ENCODE data around the gene MEGF9. TPM values are rescaled to one million over a fixed set of nuclear protein-coding genes. Genes with fewer than 3 reads are reported as not detected.

MEGF9 gene
- total RNA-seq, 3 donors from 2014 or later (not counting 1 experiment from before 2014, with no cell fraction given), result 17.5 to 25.9 (median 22.3) TPM

- Histone ChIP-seq H3K9me3 (ENCODE audit: control insufficient read depth, insufficient read depth, low read length) (no peaks in the 10 kb centered on the region), H3K27ac (ENCODE audit: low read length) (no peak overlapping the region), H3K27me3 (ENCODE audit: control insufficient read depth, insufficient read depth, low read length) (no peaks in the 10 kb centered on the region), H3K36me3 (ENCODE audit: control insufficient read depth, insufficient read depth, low read length) (peaks cover 64% of the 10 kb centered on the region), H3K4me1 (ENCODE audit: control insufficient read depth, insufficient read depth, low read length) (no peaks in the 10 kb centered on the region), H3K4me3 (ENCODE audit: low read length) (no peak overlapping the region)
- intact Hi-C loops (cut with micrococcal nuclease), result no loop called here
- no peak for ATAC-seq
- H3K4me1 Mint-ChIP-seq, result peaks cover 30 to 33% of the 10 kb centered on the region in 2 donors
- H3K9me3 Mint-ChIP-seq, result no peaks in the 10 kb centered on the region
- WGBS (ENCODE audit: insufficient coverage), result 100% methylated on average over 3 of the region's 3 CpGs
- no peaks in the 10 kb centered on the region for H3K27me3 Mint-ChIP-seq (ENCODE audit: low read depth in 2 of 2)
- DNase-seq, result no peak
- peaks cover 19% of the 10 kb centered on the region for H3K36me3 Mint-ChIP-seq
- H3K27ac Mint-ChIP-seq, result no peak overlapping the region
- TF ChIP-seq CTCF (IDR thresholded peaks at IDR 0.05), result no peak
- no peak overlapping the region for H3K4me3 Mint-ChIP-seq
Observed at GRCh38 chr9:120564589-120564988, 149.7 kb downstream of the MEGF9 start.

GRCh38 chr9:120562861-120563443, 151.3 kb downstream of the MEGF9 start:
- intact Hi-C loops (cut with micrococcal nuclease), result no loop called here
- H3K27ac Mint-ChIP-seq, result peak overlapping the region in 1 of 2 donors; percentile 21

GRCh38 chr9:120561709-120562108, 152.6 kb downstream of the MEGF9 start:
- peak overlapping the region in 1 of 2 donors; percentile 8 for H3K27ac Mint-ChIP-seq
- no peak for ATAC-seq
- H3K27me3 ChIP-seq (ENCODE audit: control insufficient read depth, insufficient read depth, low read length), result no peaks in the 10 kb centered on the region
- H3K27ac ChIP-seq (ENCODE audit: low read length), result no peak overlapping the region
- peaks cover 19% of the 10 kb centered on the region for H3K36me3 Mint-ChIP-seq
- no peaks in the 10 kb centered on the region for H3K27me3 Mint-ChIP-seq (ENCODE audit: low read depth in 2 of 2)
- H3K36me3 ChIP-seq (ENCODE audit: control insufficient read depth, insufficient read depth, low read length), result peaks cover 47% of the 10 kb centered on the region
- no peaks in the 10 kb centered on the region for H3K4me1 ChIP-seq (ENCODE audit: control insufficient read depth, insufficient read depth, low read length)
- intact Hi-C loops (cut with micrococcal nuclease), result no loop called here
- no peak overlapping the region for H3K4me3 ChIP-seq (ENCODE audit: low read length)
- peaks cover 42 to 46% of the 10 kb centered on the region in 2 donors for H3K4me1 Mint-ChIP-seq
- 92% methylated on average over 1 of the region's 1 CpG for WGBS (ENCODE audit: insufficient coverage)
- no peaks in the 10 kb centered on the region for H3K9me3 Mint-ChIP-seq
- H3K4me3 Mint-ChIP-seq, result no peak overlapping the region
- DNase-seq, result no peak
- no peaks in the 10 kb centered on the region for H3K9me3 ChIP-seq (ENCODE audit: control insufficient read depth, insufficient read depth, low read length)
- TF ChIP-seq CTCF (IDR thresholded peaks at IDR 0.05), result no peak

More at GRCh38 chr9:120562861-120563443, 151.3 kb downstream of the MEGF9 start:
- Mint-ChIP-seq H3K4me3 (no peak overlapping the region), H3K9me3 (no peaks in the 10 kb centered on the region), H3K4me1 (peaks cover 36 to 41% of the 10 kb centered on the region in 2 donors), H3K27me3 (ENCODE audit: low read depth in 2 of 2) (no peaks in the 10 kb centered on the region), H3K36me3 (peaks cover 19% of the 10 kb centered on the region)
- TF ChIP-seq CTCF (IDR thresholded peaks at IDR 0.05), result no peak
- Histone ChIP-seq H3K4me3 (ENCODE audit: low read length) (no peak overlapping the region), H3K9me3 (ENCODE audit: control insufficient read depth, insufficient read depth, low read length) (no peaks in the 10 kb centered on the region), H3K4me1 (ENCODE audit: control insufficient read depth, insufficient read depth, low read length) (no peaks in the 10 kb centered on the region), H3K27me3 (ENCODE audit: control insufficient read depth, insufficient read depth, low read length) (no peaks in the 10 kb centered on the region), H3K27ac (ENCODE audit: low read length) (no peak overlapping the region), H3K36me3 (ENCODE audit: control insufficient read depth, insufficient read depth, low read length) (peaks cover 53% of the 10 kb centered on the region)
- ATAC-seq (no peak), DNase-seq (no peak)
- WGBS (ENCODE audit: insufficient coverage), result 74% methylated on average over 8 of the region's 8 CpGs

GRCh38 chr9:120559546-120559945, 154.7 kb downstream of the MEGF9 start:
- ATAC-seq (no peak), DNase-seq (no peak)
- no peaks in the 10 kb centered on the region for H3K9me3 ChIP-seq (ENCODE audit: control insufficient read depth, insufficient read depth, low read length)
- Mint-ChIP-seq H3K4me3 (no peak overlapping the region), H3K4me1 (peaks cover 37 to 40% of the 10 kb centered on the region in 2 donors), H3K27ac (no peak overlapping the region), H3K27me3 (ENCODE audit: low read depth in 2 of 2) (no peaks in the 10 kb centered on the region), H3K36me3 (peaks cover 7% of the 10 kb centered on the region), H3K9me3 (no peaks in the 10 kb centered on the region)
- peaks cover 2% of the 10 kb centered on the region for H3K4me1 ChIP-seq (ENCODE audit: control insufficient read depth, insufficient read depth, low read length)
- 70% methylated on average over 1 of the region's 1 CpG for WGBS (ENCODE audit: insufficient coverage)
- intact Hi-C loops (cut with micrococcal nuclease), result no loop called here
- H3K4me3 ChIP-seq (ENCODE audit: low read length), result no peak overlapping the region
- H3K36me3 ChIP-seq (ENCODE audit: control insufficient read depth, insufficient read depth, low read length), result peaks cover 33% of the 10 kb centered on the region
- no peaks in the 10 kb centered on the region for H3K27me3 ChIP-seq (ENCODE audit: control insufficient read depth, insufficient read depth, low read length)
- no peak for TF ChIP-seq CTCF (IDR thresholded peaks at IDR 0.05)
- H3K27ac ChIP-seq (ENCODE audit: low read length), result no peak overlapping the region

Data from natural killer cell (primary cell).